ENCODE data around the gene KCNQ1OT1.

The KCNQ1OT1 gene

GRCh38 chr11:2745511-2745910, 45.7 kb upstream of the KCNQ1OT1 start:
- in situ Hi-C loops (cut with MboI; ENCODE audit: low sequenced_read_pairs, unreplicated experiment): loop anchor here (25.0 kb wide), 1 partner anchor 108 kb away; no protein-coding TSS in a partner anchor
- DNase-seq (ENCODE audit: low spot score): no peak
- no peak for TF ChIP-seq CTCF (IDR thresholded peaks at IDR 0.05; ENCODE audit: borderline replicate concordance, control extremely low read depth, extremely low read depth, insufficient read depth, missing control alignments)

GRCh38 chr11:2744166-2744565, 44.4 kb upstream of the KCNQ1OT1 start:
- in situ Hi-C loops (cut with MboI; ENCODE audit: low sequenced_read_pairs, unreplicated experiment): loop anchor here (25.0 kb wide), 1 partner anchor 107 kb away; no protein-coding TSS in a partner anchor
- DNase-seq (ENCODE audit: low spot score): no peak
- no peak for TF ChIP-seq CTCF (IDR thresholded peaks at IDR 0.05; ENCODE audit: borderline replicate concordance, control extremely low read depth, extremely low read depth, insufficient read depth, missing control alignments)

- DNase-seq (ENCODE audit: low spot score): no peak
- TF ChIP-seq CTCF (IDR thresholded peaks at IDR 0.05; ENCODE audit: borderline replicate concordance, control extremely low read depth, extremely low read depth, insufficient read depth, missing control alignments): no peak
- in situ Hi-C loops (cut with MboI; ENCODE audit: low sequenced_read_pairs, unreplicated experiment): loop anchor here (25.0 kb wide), 1 partner anchor 106 kb away; no protein-coding TSS in a partner anchor
Measured at GRCh38 chr11:2743427-2744110, 43.8 kb upstream of the KCNQ1OT1 start.

- in situ Hi-C loops (cut with MboI; ENCODE audit: low sequenced_read_pairs, unreplicated experiment): loop anchor here (25.0 kb wide), 1 partner anchor 106 kb away; no protein-coding TSS in a partner anchor
- no peak for DNase-seq (ENCODE audit: low spot score)
Measured at GRCh38 chr11:2742611-2743426, 43.0 kb upstream of the KCNQ1OT1 start.

GRCh38 chr11:2742201-2742600, 42.4 kb upstream of the KCNQ1OT1 start:
- in situ Hi-C loops (cut with MboI; ENCODE audit: low sequenced_read_pairs, unreplicated experiment): loop anchor here (25.0 kb wide), 1 partner anchor 105 kb away; no protein-coding TSS in a partner anchor
- no peak for DNase-seq (ENCODE audit: low spot score)
- TF ChIP-seq CTCF (IDR thresholded peaks at IDR 0.05; ENCODE audit: borderline replicate concordance, control extremely low read depth, extremely low read depth, insufficient read depth, missing control alignments): no peak

More at GRCh38 chr11:2742611-2743426, 43.0 kb upstream of the KCNQ1OT1 start:
- TF ChIP-seq CTCF (IDR thresholded peaks at IDR 0.05; ENCODE audit: borderline replicate concordance, control extremely low read depth, extremely low read depth, insufficient read depth, missing control alignments): no peak

- in situ Hi-C loops (cut with MboI; ENCODE audit: low sequenced_read_pairs, unreplicated experiment): loop anchor here (25.0 kb wide), 1 partner anchor 104 kb away; no protein-coding TSS in a partner anchor
- no peak for DNase-seq (ENCODE audit: low spot score)
- TF ChIP-seq CTCF (IDR thresholded peaks at IDR 0.05; ENCODE audit: borderline replicate concordance, control extremely low read depth, extremely low read depth, insufficient read depth, missing control alignments): no peak
Measured at GRCh38 chr11:2741377-2742131, 41.8 kb upstream of the KCNQ1OT1 start.

All from GM13976 (cell line).